A673 (cell line): Measurements from ENCODE around the gene TGM4. TPM values are rescaled to one million over a fixed set of nuclear protein-coding genes. Genes with fewer than 3 reads are reported as not detected.

ENCODE experiments used
- BruUV-seq: library from RNA; stranded (reverse); fragments of 400-500 nt; replicated peaks from 2 replicates; lab custom pipeline; 2021; lab: Mats Ljungman, UMichigan
- CTCF ChIA-PET: fragments of 300-600 bp; sonication (Branson Sonifier 250); formaldehyde crosslinking; loops from one replicate; lab custom pipeline; 2022; ENCODE audit warnings: antibody characterized with exemption; lab: Charles Lee
- POLR2A ChIA-PET: fragments of 300-600 bp; sonication (Branson Sonifier 250); formaldehyde crosslinking; loops from one replicate; lab custom pipeline; 2022; ENCODE audit warnings: antibody characterized with exemption; ENCODE audit not compliant: low non-redundant PET; lab: Charles Lee
- DNase-seq: peaks from one replicate; pipeline ENCODE4 v3.0.0-alpha.2; 2015; ENCODE audit warnings: low spot score
- H3K27ac ChIP-seq: fragments of 200-600 bp; sonication (generic); 2 replicates; pipeline ENCODE4 v1.5.1; 2016; ENCODE audit warnings: mixed run types, low read depth, mild to moderate bottlenecking, mixed read lengths, antibody characterized with exemption, low read length; ENCODE audit not compliant: poor library complexity, severe bottlenecking
- H3K27me3 ChIP-seq: fragments of 200-600 bp; sonication (generic); replicated peaks from 2 replicates; pipeline ENCODE4 v1.6.1; 2017; ENCODE audit warnings: mixed run types, low read depth, mild to moderate bottlenecking, mixed read lengths, antibody characterized with exemption, low read length; ENCODE audit not compliant: insufficient read depth, poor library complexity
- H3K36me3 ChIP-seq: fragments of 200-600 bp; sonication (generic); 2 replicates; pipeline ENCODE4 v1.6.1; 2016; ENCODE audit warnings: mixed run types, mild to moderate bottlenecking, mixed read lengths, antibody characterized with exemption, low read length; ENCODE audit not compliant: insufficient read depth, poor library complexity, severe bottlenecking
- H3K4me1 ChIP-seq: fragments of 200-600 bp; sonication (generic); 2 replicates; pipeline ENCODE4 v1.6.1; 2017; ENCODE audit warnings: mixed run types, mild to moderate bottlenecking, mixed read lengths, antibody characterized with exemption, low read length; ENCODE audit not compliant: insufficient read depth, poor library complexity, severe bottlenecking
- H3K4me3 ChIP-seq: fragments of 200-600 bp; sonication (generic); 2 replicates; pipeline ENCODE4 v1.5.1; 2016; ENCODE audit warnings: low read depth, mixed run types, mild to moderate bottlenecking, mixed read lengths, low read length; ENCODE audit not compliant: poor library complexity, severe bottlenecking
- H3K9me3 ChIP-seq: fragments of 200-600 bp; sonication (generic); 2 replicates; pipeline ENCODE4 v1.6.1; 2016; ENCODE audit warnings: mixed run types, low read depth, mild to moderate bottlenecking, mixed read lengths, antibody characterized with exemption, low read length; ENCODE audit not compliant: poor library complexity, severe bottlenecking
- EZH2 ChIP-seq: fragments of 200-600 bp; sonication (generic); IDR thresholded peaks from 2 replicates; pipeline ENCODE4 v1.6.1; 2017; ENCODE audit warnings: borderline replicate concordance, low read depth, mild to moderate bottlenecking, mixed read lengths, antibody characterized with exemption, low read length; ENCODE audit not compliant: poor library complexity, severe bottlenecking
- intact Hi-C: fragments of 100-400 bp; cut with micrococcal nuclease; formaldehyde crosslinking; loops from one replicate; pipeline ENCODE4 v1.10.0; 2022; ENCODE audit not compliant: unreplicated experiment
- total RNA-seq: library from RNA; stranded (reverse); gene quantifications from 2 replicates; pipeline ENCODE4 v1.2.3, GENCODE V29; 2021
- TF ChIP-seq, protein P1 (sequence below): fragments of 300-800, 200-600 bp; sonication (generic); conservative IDR thresholded peaks from 2 replicates; pipeline ENCODE4 v1.5.1; 2017; ENCODE audit warnings: low read depth, mild to moderate bottlenecking, antibody characterized with exemption, low read length, moderate library complexity, mixed read lengths

The TGM4 gene
- total RNA-seq, 1 experiment from 2014 or later: 0.09 TPM

DNA sequence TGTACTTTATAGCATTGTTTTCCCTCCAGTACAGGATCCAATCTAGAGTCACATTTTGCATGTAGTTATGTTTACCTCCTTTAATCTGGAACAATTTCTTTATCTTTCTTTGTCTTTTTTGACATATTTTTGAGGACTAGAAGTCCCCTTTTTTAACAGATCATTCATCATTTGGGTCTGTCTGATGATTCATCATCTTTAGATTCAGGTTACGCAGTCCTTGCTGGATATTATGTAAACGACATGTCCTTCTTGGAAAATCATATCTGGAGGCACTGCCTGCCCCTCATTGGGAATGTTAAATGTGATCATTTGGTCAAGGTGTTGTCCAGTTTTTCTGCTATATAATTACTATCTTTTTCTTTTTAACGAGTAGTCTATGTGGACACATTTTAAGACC lies 18.3 kb downstream of the TGM4 start:
- Histone ChIP-seq H3K27me3 (no peaks in the 10 kb centered on the region), H3K4me3 (no peak overlapping the region), H3K36me3 (no peaks in the 10 kb centered on the region), H3K9me3 (no peaks in the 10 kb centered on the region), H3K27ac (no peak overlapping the region), H3K4me1 (no peaks in the 10 kb centered on the region)
- TF ChIP-seq, protein P1, sequence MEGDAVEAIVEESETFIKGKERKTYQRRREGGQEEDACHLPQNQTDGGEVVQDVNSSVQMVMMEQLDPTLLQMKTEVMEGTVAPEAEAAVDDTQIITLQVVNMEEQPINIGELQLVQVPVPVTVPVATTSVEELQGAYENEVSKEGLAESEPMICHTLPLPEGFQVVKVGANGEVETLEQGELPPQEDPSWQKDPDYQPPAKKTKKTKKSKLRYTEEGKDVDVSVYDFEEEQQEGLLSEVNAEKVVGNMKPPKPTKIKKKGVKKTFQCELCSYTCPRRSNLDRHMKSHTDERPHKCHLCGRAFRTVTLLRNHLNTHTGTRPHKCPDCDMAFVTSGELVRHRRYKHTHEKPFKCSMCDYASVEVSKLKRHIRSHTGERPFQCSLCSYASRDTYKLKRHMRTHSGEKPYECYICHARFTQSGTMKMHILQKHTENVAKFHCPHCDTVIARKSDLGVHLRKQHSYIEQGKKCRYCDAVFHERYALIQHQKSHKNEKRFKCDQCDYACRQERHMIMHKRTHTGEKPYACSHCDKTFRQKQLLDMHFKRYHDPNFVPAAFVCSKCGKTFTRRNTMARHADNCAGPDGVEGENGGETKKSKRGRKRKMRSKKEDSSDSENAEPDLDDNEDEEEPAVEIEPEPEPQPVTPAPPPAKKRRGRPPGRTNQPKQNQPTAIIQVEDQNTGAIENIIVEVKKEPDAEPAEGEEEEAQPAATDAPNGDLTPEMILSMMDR: no peak
- no peak for TF ChIP-seq EZH2
- CTCF ChIA-PET: no interaction called here
- POLR2A ChIA-PET: no interaction called here
- DNase-seq: no peak
- BruUV-seq: no TSS peak
- intact Hi-C loops: no loop called here

DNA sequence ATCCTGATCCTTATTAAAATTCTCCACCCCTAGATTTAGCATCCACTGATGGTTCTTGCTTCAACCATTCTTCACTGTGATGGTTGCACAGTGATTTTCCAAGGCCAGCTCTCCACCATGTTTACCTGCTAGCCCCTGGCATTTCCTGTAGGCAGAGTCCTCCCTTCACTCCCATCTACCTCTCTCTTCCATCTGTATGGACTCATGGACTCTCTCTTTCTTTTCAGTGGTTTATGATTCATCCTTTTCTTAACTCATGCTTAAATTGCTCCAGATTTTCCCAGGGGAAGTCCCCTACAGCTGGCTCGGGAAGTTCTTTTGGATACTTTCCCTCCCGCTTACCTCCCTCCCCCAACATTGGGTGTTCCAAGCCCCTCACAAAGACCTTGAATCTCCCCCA lies 18.7 kb downstream of the TGM4 start:
- TF ChIP-seq, protein P1: no peak
- TF ChIP-seq EZH2: no peak
- BruUV-seq: no TSS peak
- no peak overlapping the region for H3K27ac ChIP-seq
- CTCF ChIA-PET: no interaction called here
- H3K9me3 ChIP-seq: no peaks in the 10 kb centered on the region
- no peaks in the 10 kb centered on the region for H3K4me1 ChIP-seq
- H3K27me3 ChIP-seq: no peaks in the 10 kb centered on the region
- no peaks in the 10 kb centered on the region for H3K36me3 ChIP-seq
- intact Hi-C loops: no loop called here
- POLR2A ChIA-PET: no interaction called here
- H3K4me3 ChIP-seq: no peak overlapping the region
- no peak for DNase-seq

DNA sequence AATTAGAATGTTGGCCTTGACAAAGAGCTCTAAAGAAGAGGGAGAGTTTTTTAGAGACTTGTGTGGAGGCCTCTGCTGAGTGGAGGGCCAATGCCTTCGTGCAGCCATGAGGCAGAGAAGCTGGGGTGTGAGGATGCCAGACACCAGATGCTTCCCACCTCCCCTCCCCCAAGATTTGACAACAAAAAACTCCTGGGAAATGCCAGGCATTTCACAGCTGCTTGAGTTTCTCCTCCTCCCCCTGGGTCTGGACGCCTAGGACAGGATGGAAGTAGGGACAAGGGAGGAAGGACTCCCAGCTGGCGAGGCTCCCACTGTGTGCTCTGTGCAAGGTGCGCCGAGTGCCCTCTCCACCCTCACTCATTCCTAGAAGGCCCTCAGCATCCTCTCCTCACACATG lies 20.1 kb downstream of the TGM4 start:
- H3K4me1 ChIP-seq: no peaks in the 10 kb centered on the region
- no peaks in the 10 kb centered on the region for H3K36me3 ChIP-seq
- DNase-seq: no peak
- ChIA-PET CTCF (no interaction called here), POLR2A (no interaction called here)
- BruUV-seq: no TSS peak
- H3K9me3 ChIP-seq: no peaks in the 10 kb centered on the region
- H3K4me3 ChIP-seq: no peak overlapping the region
- no peak for TF ChIP-seq EZH2
- TF ChIP-seq, protein P1: no peak
- no peaks in the 10 kb centered on the region for H3K27me3 ChIP-seq
- intact Hi-C loops: no loop called here
- H3K27ac ChIP-seq: no peak overlapping the region
